KMS-11 (cell line): ENCODE measurements around the gene FREM2.
A peak's percentile ranks its signal among the peaks of the same experiment; 100 is the strongest.

ENCODE experiments used
- H2AFZ ChIP-seq: fragments of 200-600 bp; sonication (generic); 2 replicates; pipeline ENCODE4 v1.6.1; 2016; ENCODE audit warnings: antibody characterized with exemption, mixed run types, low read depth
- H3K27ac ChIP-seq: fragments of 200-600 bp; sonication (generic); 2 replicates; pipeline ENCODE4 v1.6.1; 2016; ENCODE audit warnings: mild to moderate bottlenecking, mixed run types
- H3K27me3 ChIP-seq: fragments of 200-600 bp; sonication (generic); 2 replicates; pipeline ENCODE4 v1.6.1; 2017; ENCODE audit warnings: mild to moderate bottlenecking, low read depth, mixed run types, moderate library complexity; ENCODE audit not compliant: insufficient read depth
- H3K36me3 ChIP-seq: fragments of 200-600 bp; sonication (generic); 2 replicates; pipeline ENCODE4 v1.6.1; 2017; ENCODE audit warnings: mild to moderate bottlenecking, mixed run types; ENCODE audit not compliant: insufficient read depth
- H3K4me1 ChIP-seq: fragments of 200-600 bp; sonication (generic); 2 replicates; pipeline ENCODE4 v1.6.1; 2016; ENCODE audit warnings: mild to moderate bottlenecking, low read depth, mixed run types; ENCODE audit not compliant: poor library complexity, severe bottlenecking
- H3K4me2 ChIP-seq: fragments of 200-600 bp; sonication (generic); 2 replicates; pipeline ENCODE4 v1.7.0; 2016; ENCODE audit warnings: mild to moderate bottlenecking, mixed run types
- H3K4me3 ChIP-seq: fragments of 200-600 bp; sonication (generic); IDR thresholded peaks from 2 replicates; pipeline ENCODE4 v1.6.1; 2017; ENCODE audit warnings: low read depth, low read length, mixed read lengths; ENCODE audit not compliant: insufficient read depth
- H3K79me2 ChIP-seq: fragments of 200-600 bp; sonication (generic); 2 replicates; pipeline ENCODE4 v1.6.1; 2016; ENCODE audit warnings: low read depth, mixed run types; ENCODE audit not compliant: insufficient read depth
- H3K9ac ChIP-seq: fragments of 200-600 bp; sonication (generic); 2 replicates; pipeline ENCODE4 v1.6.1; 2016; ENCODE audit warnings: mild to moderate bottlenecking, mixed run types
- H4K20me1 ChIP-seq: fragments of 200-600 bp; sonication (generic); 2 replicates; pipeline ENCODE4 v1.6.1; 2016; ENCODE audit warnings: mild to moderate bottlenecking, mixed run types; ENCODE audit not compliant: insufficient read depth
- CTCF ChIP-seq: fragments of 200-600 bp; sonication (generic); conservative IDR thresholded peaks from 2 replicates; pipeline ENCODE4 v1.6.1; 2017; ENCODE audit warnings: low read depth, mild to moderate bottlenecking, antibody characterized with exemption, low read length, moderate library complexity, mixed read lengths

Gene FREM2

GRCh38 chr13:38872693-38873092 is 185.8 kb downstream of the FREM2 start:
- Histone ChIP-seq H2AFZ (no peak overlapping the region), H3K36me3 (no peaks in the 10 kb centered on the region), H4K20me1 (no peaks in the 10 kb centered on the region), H3K9ac (no peak overlapping the region), H3K4me1 (no peaks in the 10 kb centered on the region), H3K79me2 (no peaks in the 10 kb centered on the region), H3K27me3 (no peaks in the 10 kb centered on the region), H3K4me2 (no peak overlapping the region), H3K4me3 (no peak overlapping the region), H3K27ac (no peak overlapping the region)
- peak; percentile 70 for TF ChIP-seq CTCF

- H3K27ac ChIP-seq = no peak overlapping the region
- H2AFZ ChIP-seq = no peak overlapping the region
- no peaks in the 10 kb centered on the region for H3K27me3 ChIP-seq
- no peak for TF ChIP-seq CTCF
- no peak overlapping the region for H3K4me2 ChIP-seq
- H3K36me3 ChIP-seq = no peaks in the 10 kb centered on the region
- H4K20me1 ChIP-seq = no peaks in the 10 kb centered on the region
- no peak overlapping the region for H3K4me3 ChIP-seq
- no peaks in the 10 kb centered on the region for H3K79me2 ChIP-seq
- no peaks in the 10 kb centered on the region for H3K4me1 ChIP-seq
- H3K9ac ChIP-seq = no peak overlapping the region
Measured at GRCh38 chr13:38875186-38875875, 188.5 kb downstream of the FREM2 start.

GRCh38 chr13:38879278-38879677 is 192.4 kb downstream of the FREM2 start:
- no peak overlapping the region for H3K9ac ChIP-seq

GRCh38 chr13:38879786-38880185 is 192.9 kb downstream of the FREM2 start:
- no peaks in the 10 kb centered on the region for H3K4me1 ChIP-seq

More at GRCh38 chr13:38879278-38879677, 192.4 kb downstream of the FREM2 start:
- Histone ChIP-seq H3K27ac (no peak overlapping the region), H3K4me3 (no peak overlapping the region), H3K36me3 (no peaks in the 10 kb centered on the region), H3K79me2 (no peaks in the 10 kb centered on the region), H3K27me3 (no peaks in the 10 kb centered on the region), H3K4me1 (no peaks in the 10 kb centered on the region), H2AFZ (no peak overlapping the region), H3K4me2 (no peak overlapping the region), H4K20me1 (no peaks in the 10 kb centered on the region)
- TF ChIP-seq CTCF = no peak

More at GRCh38 chr13:38879786-38880185, 192.9 kb downstream of the FREM2 start:
- no peak for TF ChIP-seq CTCF
- Histone ChIP-seq H3K4me2 (no peak overlapping the region), H3K27me3 (no peaks in the 10 kb centered on the region), H2AFZ (no peak overlapping the region), H3K4me3 (no peak overlapping the region), H3K27ac (no peak overlapping the region), H3K79me2 (no peaks in the 10 kb centered on the region), H4K20me1 (no peaks in the 10 kb centered on the region), H3K9ac (no peak overlapping the region), H3K36me3 (no peaks in the 10 kb centered on the region)
